GM18498 (cell line): Measurements from ENCODE around the gene PHLDA1.

Experiments
- ATAC-seq: cut with Tn5 transposase; IDR thresholded peaks from one replicate; pipeline ENCODE4 v1.9.1; 2021; ENCODE audit warnings: mild to moderate bottlenecking, moderate library complexity; ENCODE audit not compliant: unreplicated experiment

PHLDA1 gene

DNA sequence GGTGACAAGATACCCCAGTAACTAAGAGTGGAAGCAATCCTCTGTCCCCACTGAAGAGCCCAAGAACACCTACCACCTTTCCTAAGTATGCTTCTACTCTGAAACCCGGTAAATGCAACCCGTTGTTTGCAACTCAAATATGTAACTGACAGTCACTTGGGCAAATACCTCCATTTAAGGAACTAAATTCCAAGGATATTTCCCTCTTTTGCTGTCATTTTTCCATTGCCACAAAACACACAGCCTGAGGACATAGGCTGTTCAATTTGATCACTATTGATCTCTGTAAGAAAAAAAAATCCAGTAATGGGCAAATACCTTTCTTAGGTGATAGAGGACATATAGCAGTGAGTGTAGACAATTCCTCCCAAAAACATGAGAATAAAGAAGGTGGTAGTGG is 6.6 kb upstream of the PHLDA1 start:
- ATAC-seq: no peak

DNA sequence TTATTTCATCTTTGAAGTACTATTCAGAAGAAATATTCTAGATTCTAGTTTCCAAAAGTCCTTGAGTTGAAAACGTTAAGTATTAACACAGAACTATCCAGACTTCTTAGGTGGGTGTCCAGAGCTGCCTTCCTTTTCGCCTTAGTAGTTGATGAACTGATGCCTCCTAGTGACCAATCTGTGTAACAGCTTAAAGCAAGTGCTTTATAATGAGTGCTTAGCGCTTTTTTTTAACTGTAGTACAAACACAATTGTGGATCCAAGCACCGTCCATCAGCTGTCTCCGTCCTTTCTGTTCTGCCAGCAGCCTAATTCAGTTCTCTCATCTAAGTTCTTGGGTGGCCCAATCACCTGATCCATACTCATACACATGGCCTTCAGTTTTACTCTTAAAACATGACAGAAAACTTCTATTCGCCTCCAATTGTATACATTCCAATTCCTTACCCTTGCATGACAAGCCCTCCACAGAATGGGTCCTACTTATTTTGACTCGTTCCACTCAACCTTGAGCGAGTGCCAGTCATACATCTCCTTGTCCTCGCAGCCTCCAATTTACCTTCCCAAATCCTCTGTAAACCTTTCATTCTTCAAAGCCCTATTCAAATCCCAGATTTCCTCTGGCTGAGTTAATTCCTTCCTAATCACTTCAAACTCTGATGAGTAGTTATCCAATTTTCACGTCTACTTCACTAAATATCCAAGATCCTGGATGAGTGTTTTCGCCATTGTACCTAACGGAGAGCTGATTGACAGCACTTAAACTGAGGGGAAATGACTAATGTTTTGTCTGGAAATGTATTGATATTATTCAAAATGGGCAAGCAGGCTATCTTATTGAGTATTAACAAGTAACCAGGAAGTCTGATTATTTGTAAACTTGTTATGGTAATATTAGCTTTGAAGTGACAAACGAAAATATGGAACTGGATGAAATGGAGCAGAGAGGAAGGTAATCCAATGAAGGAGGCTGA is 5.8 kb upstream of the PHLDA1 start:
- peak; percentile 58 for ATAC-seq

- ATAC-seq: no peak
These were observed 3.5 kb upstream of the PHLDA1 start for GRCh38 chr12:76035045-76035444.

DNA sequence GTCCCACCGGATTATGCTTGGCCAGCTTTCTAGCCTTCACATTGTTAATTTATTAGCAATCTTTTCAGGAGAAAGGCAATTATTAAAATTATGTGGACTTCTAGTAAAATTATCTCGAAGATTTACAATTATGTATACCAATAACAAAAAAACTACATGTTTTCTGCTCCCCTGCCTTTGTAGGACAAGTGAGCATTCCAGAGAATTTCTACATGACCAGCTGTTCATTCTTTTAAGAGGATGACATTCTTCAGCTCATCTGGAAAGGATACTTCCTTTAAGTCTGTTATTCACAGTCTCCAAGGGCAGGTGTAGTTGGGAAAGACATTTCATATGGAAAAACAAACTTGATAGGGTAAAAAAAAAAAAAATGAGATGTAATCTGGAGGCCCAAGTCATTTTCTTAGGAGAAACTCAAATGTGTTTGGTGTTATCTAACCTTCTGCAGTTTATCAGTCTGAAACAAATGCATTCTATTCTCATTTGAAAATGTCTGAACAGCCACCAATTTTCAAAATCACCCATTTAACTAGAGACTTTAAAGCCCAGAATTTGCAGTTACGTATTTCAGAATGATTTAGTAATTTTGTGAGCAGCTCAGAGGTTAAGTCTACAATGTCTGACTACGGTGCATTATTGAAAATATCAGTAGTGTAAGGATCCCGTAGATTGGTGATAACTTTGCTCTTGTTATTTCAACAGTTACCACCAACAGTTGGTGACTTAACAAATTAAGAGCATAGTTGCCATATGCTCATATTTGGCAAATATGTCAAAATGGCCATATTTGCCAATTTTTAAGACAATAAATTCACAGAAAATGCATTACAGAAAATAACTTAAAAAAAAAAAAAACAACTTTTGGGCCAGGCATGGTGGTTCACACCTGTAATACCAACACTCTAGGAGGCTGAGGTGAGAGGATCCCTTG is 1.8 kb upstream of the PHLDA1 start:
- ATAC-seq: no peak

GRCh38 chr12:76032043-76032981 is 736 bp upstream of the PHLDA1 start:
- peak; percentile 34 for ATAC-seq

GRCh38 chr12:76031081-76031413 is 529 bp downstream of the PHLDA1 start:
- ATAC-seq: peak; percentile 27

- ATAC-seq: no peak
These were observed 1.1 kb downstream of the PHLDA1 start for GRCh38 chr12:76030341-76031080.

DNA sequence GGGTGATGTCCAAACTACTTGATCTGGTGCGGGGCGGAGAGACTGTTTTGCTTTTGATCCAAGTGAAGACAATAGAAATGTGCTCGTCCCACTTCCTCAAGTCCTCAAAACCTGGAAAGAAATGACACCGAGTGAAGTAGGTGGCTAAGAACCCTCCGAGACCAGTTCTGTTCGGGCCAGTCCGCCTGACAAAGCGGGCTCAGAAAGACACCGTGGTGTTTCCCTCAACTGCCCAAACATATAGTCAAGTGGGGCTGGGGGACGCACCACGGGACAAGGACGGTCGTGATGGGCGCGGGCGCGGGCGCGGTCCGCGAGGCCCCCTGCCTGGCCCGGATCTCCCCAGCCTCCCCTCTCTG is 1.6 kb downstream of the PHLDA1 start:
- ATAC-seq: no peak

DNA sequence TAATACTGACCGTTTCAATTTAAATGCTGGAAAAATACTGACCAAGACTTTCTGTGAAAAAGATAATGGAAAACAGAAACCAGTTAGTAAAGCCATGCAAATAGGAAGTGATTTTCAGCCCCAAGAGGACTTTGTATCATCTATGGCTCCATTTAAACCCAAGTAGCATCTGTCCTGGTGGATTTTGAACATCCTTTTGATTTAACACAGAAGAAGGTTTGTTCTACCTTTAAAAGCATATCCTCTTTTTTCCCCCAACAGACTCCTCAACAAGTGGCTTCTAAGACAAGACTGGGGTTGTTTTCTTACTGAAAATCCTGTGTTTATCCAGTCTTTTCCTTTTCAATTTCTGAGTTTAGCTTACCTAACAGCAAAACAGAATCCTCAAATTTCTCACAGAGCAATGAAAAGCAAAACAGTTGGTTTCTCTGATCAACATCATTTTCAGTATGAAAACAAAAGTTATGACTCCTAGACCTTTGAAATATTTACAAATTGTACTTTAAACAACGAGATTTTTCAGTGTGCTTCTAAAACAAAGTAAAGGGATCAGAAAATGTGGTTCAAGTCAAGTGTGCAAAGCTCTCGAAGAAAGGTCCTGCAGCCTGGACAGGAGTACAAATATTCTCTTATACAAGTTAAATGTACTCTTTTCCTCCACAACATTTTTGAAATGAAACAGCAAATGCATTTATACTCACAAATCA is 2.9 kb downstream of the PHLDA1 start:
- no peak for ATAC-seq

DNA sequence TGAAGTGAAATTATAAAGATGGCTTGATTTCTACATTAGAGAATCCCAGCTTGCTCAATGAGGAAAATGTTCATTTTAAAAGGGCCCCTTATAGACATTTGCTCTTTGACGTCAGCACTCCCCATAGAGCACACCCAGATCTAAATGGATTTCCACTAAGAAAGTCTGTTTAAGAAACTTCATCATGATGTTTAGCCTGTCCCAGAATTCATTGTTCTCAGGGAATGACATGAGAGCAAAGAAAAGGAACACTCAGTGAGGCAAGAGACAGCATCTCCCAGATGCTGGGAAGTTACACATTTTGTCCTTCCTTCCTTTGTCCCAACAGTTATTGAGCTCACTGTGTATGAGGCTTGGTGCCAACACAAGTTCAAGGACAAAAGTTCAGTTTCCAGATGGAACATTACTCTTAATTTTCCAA is 4.9 kb downstream of the PHLDA1 start:
- ATAC-seq: no peak

DNA sequence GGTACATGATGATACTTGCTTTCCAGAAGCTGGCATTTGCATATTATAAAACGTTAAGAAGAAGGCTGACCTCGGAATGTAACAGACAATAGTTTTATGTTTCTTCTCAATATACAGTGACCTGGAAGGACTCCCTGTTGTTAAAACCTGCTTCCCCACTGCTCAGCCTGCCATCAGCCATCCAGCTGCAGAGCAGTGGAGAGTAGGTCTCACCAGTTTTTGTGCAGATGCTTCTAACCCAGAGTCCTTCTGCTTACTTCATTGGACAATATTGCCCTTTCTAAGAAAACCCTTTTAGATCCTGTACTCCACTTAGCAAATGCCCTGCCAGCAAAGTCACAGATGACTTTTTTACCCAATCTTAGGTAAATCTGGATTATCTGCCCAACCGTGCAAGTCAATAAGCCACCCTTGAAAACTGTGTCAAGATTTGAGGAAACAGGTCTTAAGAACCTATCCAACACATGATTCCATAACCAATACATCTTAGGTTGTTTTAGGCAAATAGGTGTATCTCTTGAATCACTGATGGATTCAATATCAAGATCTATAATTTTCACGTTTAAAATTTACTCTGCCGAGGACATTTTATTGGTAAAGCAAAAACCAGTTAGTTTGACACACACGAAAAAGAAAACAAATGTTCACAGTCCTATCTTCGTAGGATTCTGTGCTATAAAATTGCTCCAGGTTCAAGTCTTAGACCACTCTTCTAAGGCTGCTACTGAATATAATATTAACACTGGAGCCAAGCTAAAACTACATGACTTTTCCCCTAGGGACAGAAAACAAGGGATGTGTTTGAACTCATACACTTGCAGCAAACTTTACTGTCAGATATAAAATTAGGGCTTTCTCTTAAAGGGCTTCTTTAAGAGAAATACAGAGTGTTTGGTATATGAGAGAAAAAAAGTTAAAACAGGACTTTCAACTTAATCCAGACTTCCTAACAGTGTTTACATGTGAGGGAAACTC is 5.7 kb downstream of the PHLDA1 start:
- ATAC-seq: no peak

GRCh38 chr12:76024942-76025600 is 6.5 kb downstream of the PHLDA1 start:
- ATAC-seq: no peak

DNA sequence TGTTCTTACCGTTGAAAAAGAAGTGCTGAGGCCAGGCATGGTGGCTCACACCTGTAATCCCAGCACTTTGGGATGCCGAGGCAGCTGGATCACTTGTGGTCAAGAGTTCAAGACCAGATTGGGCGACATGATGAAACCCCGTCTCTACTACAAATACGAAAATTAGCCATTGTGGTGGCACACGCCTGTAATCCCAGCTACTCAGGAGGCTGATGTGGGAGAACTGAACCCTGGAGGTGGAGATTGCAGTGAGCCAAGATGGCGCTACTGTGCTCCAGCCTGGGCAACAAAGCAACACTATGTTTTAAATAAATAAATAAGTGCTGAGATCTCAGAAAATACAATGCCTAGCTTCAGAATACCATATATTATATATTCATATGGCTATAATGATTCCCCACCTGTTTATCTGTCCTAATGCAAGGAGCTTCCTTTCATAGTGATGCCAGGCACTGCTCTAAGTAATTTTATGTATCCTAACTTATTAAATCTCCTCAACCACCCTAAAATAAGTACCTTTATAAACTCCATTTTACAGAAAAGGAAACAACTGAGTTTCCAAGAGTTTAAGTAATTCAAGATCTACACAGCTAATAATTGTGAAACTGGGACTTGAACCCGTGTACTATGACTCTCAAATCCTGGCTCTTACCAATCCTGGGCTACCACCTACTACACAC is 7.3 kb downstream of the PHLDA1 start:
- no peak for ATAC-seq

DNA sequence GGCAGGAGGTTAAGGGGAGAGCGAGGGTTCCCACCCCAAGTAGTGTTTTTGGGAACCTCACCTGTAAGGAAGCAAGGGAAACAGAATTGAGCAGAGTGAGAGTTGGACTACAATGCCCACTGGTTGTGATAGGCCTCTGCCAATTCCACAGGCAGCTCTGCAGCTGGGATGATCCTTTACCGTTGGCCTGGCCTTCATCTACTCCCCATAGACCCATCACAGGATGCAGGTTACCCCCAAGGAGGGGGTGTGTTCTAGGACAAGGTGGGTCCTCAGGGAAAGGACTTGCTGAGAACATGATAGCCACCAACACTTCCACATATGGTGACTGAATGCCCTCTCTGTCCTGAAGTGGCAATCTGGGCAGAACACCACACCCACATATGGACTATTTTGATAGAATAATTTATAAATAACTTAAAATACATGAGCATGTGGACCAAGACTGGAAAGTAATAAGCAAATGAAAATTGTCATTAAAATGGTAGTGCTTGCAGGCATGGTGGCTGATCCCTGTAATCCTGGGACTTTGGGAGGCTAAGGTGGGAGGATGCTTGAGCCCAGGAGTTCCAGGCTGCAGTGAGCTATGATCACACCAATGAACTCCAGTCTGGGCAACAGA is 8.4 kb downstream of the PHLDA1 start:
- ATAC-seq: no peak

DNA sequence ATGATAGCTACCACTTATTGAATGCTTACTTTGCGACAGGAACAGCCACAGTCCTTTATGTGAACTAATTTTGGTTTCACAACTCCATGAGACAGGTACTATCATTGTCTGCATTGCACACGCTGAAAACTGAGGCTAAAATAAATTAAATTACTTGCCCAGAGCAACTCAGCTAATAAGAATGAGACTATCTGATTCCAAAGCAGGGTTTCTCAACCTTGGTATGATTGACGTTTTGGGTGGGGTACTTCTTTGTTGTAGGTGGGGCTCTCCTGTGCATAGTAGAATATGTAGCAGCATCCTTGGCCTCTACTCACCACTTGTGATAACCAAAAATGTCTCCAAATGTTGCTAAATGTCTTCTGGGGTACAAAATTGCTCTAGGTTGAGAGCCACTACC is 9.1 kb downstream of the PHLDA1 start:
- ATAC-seq: no peak

DNA sequence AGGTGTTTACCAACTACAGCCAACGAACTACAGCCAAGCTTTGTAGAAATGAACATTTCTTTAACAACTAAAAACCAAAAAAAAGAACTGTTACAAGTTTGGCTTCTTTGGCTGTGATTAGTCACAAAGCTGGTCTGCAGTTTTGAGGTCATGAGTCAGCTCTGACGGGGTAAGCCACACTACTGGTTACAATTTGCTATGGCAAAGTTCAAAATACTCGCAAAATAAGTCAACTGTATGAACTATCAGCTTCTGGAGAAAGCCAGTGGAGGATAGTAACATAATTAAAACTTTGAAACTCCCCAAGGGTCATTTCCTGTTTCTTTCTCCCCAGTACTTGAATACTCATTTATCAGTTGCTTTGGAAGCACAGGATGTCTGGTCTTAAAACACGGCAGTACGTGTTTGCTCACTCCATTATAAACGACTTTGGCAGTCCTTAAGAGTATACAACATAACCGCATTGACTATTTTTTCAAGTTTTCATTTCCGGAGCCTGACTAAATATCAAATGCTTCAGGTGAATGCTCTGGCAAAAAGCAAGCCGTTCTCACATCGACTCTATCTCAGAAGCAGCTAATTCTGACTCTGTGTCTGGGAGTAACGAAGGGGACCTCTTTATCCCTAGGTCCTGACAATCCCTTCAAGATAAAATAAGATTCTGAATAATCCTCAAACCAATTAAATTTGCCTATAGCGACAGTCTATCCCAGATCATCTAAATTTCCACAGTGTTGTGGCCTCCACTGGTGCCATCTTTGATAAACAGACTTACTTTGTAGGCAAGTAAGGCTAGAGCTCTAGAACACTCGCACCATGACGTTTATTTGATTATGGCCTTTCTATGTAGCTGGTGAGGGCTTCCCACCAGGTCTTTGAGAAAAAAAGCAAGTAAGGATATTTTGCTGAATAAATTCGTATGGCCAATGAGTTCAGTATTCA is 10.6 kb downstream of the PHLDA1 start:
- ATAC-seq: peak; percentile 50
